ENCODE data around the gene BTBD16. TPM values are rescaled to one million over a fixed set of nuclear protein-coding genes. Genes with fewer than 3 reads are reported as not detected.

Gene BTBD16
- total RNA-seq, 3 donors from 2014 or later, result 0.29 TPM; not detected in 2

DNA sequence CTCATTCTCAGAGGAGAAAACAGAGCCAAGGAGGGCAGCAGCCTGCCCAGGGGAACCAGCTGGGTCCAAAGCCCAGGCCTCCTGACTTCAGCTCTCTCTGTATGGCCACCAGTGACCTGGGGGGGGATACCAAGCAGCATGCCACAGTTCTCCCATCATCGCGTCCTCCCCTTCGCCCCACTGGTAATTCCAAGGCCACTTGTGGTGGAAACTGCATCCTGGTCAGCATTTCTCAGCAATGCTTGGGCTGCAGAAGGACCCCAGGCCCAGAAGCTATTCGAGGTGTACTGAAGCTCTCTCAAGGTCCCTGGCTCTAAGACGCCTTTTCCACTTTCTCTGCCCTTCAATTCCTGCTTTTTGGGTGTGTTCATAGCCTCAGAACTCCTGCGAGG lies 27.1 kb downstream of the BTBD16 start:
- DNase-seq (ENCODE audit: low spot score in 2 of 2), result no peak
- H3K4me1 ChIP-seq, result no peaks in the 10 kb centered on the region
- intact Hi-C loops (cut with DNase I; ENCODE audit: low total_unique reads), result loop anchor here (10.0 kb wide), 1 partner anchor 267 kb away; the partner anchor contains the start of gene DMBT1
- no peak overlapping the region for H3K27ac ChIP-seq
- no peaks in the 10 kb centered on the region for H3K36me3 ChIP-seq
- no peaks in the 10 kb centered on the region for H3K9me3 ChIP-seq
- no peak overlapping the region for H3K4me3 ChIP-seq
- no peak for TF ChIP-seq POLR2AphosphoS5 (IDR thresholded peaks at IDR 0.05)
- TF ChIP-seq POLR2A (IDR thresholded peaks at IDR 0.05), result no peak
- TF ChIP-seq CTCF (IDR thresholded peaks at IDR 0.05), result no peak
- no peaks in the 10 kb centered on the region for H3K27me3 ChIP-seq

- TF ChIP-seq CTCF (IDR thresholded peaks at IDR 0.05), result peak; percentile 78 to 86 (median 85)
- TF ChIP-seq POLR2A (IDR thresholded peaks at IDR 0.05), result no peak
- Histone ChIP-seq H3K27ac (no peak overlapping the region), H3K27me3 (no peaks in the 10 kb centered on the region), H3K4me3 (peak overlapping the region in 1 of 3 donors; percentile 31), H3K4me1 (no peaks in the 10 kb centered on the region), H3K9me3 (no peaks in the 10 kb centered on the region), H3K36me3 (no peaks in the 10 kb centered on the region)
- peak in 1 of 2 donors; percentile 52 for DNase-seq (ENCODE audit: low spot score in 2 of 2)
- intact Hi-C loops (cut with DNase I; ENCODE audit: low total_unique reads), result loop anchor here (10.0 kb wide), 1 partner anchor 266 kb away; the partner anchor contains the start of gene DMBT1
These were observed 27.7 kb downstream of the BTBD16 start for GRCh38 chr10:122298598-122299301.

- intact Hi-C loops (cut with DNase I; ENCODE audit: low total_unique reads), result loop anchor here (10.0 kb wide), 1 partner anchor 265 kb away; the partner anchor contains the start of gene DMBT1
- no peak for TF ChIP-seq POLR2A (IDR thresholded peaks at IDR 0.05)
- no peak for TF ChIP-seq CTCF (IDR thresholded peaks at IDR 0.05)
- no peak for TF ChIP-seq POLR2AphosphoS5 (IDR thresholded peaks at IDR 0.05)
- H3K36me3 ChIP-seq, result no peaks in the 10 kb centered on the region
- no peak for DNase-seq (ENCODE audit: low spot score in 2 of 2)
- H3K27me3 ChIP-seq, result no peaks in the 10 kb centered on the region
- no peaks in the 10 kb centered on the region for H3K4me1 ChIP-seq
- H3K27ac ChIP-seq, result no peak overlapping the region
- H3K4me3 ChIP-seq, result no peak overlapping the region
- no peaks in the 10 kb centered on the region for H3K9me3 ChIP-seq
These were observed 28.5 kb downstream of the BTBD16 start for GRCh38 chr10:122299423-122300075.

GRCh38 chr10:122301055-122301810 lies 30.1 kb downstream of the BTBD16 start:
- Histone ChIP-seq H3K36me3 (no peaks in the 10 kb centered on the region), H3K27me3 (no peaks in the 10 kb centered on the region), H3K27ac (no peak overlapping the region), H3K9me3 (no peaks in the 10 kb centered on the region), H3K4me1 (no peaks in the 10 kb centered on the region), H3K4me3 (no peak overlapping the region)
- no peak for DNase-seq (ENCODE audit: low spot score in 2 of 2)
- intact Hi-C loops (cut with DNase I; ENCODE audit: low total_unique reads), result no loop called here
- no peak for TF ChIP-seq CTCF (IDR thresholded peaks at IDR 0.05)
- no peak for TF ChIP-seq POLR2AphosphoS5 (IDR thresholded peaks at IDR 0.05)
- TF ChIP-seq POLR2A (IDR thresholded peaks at IDR 0.05), result no peak

GRCh38 chr10:122301811-122302115 lies 30.7 kb downstream of the BTBD16 start:
- intact Hi-C loops (cut with DNase I; ENCODE audit: low total_unique reads), result no loop called here

More at GRCh38 chr10:122301811-122302115, 30.7 kb downstream of the BTBD16 start:
- no peak for DNase-seq (ENCODE audit: low spot score in 2 of 2)
- no peaks in the 10 kb centered on the region for H3K27me3 ChIP-seq
- H3K27ac ChIP-seq, result no peak overlapping the region
- H3K4me1 ChIP-seq, result no peaks in the 10 kb centered on the region
- H3K36me3 ChIP-seq, result no peaks in the 10 kb centered on the region
- no peaks in the 10 kb centered on the region for H3K9me3 ChIP-seq
- H3K4me3 ChIP-seq, result no peak overlapping the region
- TF ChIP-seq POLR2A (IDR thresholded peaks at IDR 0.05) (no peak), POLR2AphosphoS5 (IDR thresholded peaks at IDR 0.05) (no peak), CTCF (IDR thresholded peaks at IDR 0.05) (no peak)

All from breast epithelium (tissue), 4 donors.